KOPT-K1 (cell line): Measurements from ENCODE around the gene SERGEF.

Experiments used
- H3K27ac ChIP-seq: fragments of 200-600 bp; sonication (generic); 2 replicates; pipeline ENCODE4 v1.5.1; 2016; ENCODE audit warnings: antibody characterized with exemption, mild to moderate bottlenecking, low read depth, low read length; ENCODE audit not compliant: poor library complexity, severe bottlenecking
- H3K36me3 ChIP-seq: fragments of 200-600 bp; sonication (generic); 2 replicates; pipeline ENCODE4 v1.5.1; 2017; ENCODE audit warnings: antibody characterized with exemption, mild to moderate bottlenecking, low read length, moderate library complexity; ENCODE audit not compliant: insufficient read depth
- H3K9me3 ChIP-seq: fragments of 200-600 bp; sonication (generic); 2 replicates; pipeline ENCODE4 v1.5.1; 2017; ENCODE audit warnings: antibody characterized with exemption, low read length, mild to moderate bottlenecking; ENCODE audit not compliant: insufficient read depth, poor library complexity, severe bottlenecking

Gene SERGEF

DNA sequence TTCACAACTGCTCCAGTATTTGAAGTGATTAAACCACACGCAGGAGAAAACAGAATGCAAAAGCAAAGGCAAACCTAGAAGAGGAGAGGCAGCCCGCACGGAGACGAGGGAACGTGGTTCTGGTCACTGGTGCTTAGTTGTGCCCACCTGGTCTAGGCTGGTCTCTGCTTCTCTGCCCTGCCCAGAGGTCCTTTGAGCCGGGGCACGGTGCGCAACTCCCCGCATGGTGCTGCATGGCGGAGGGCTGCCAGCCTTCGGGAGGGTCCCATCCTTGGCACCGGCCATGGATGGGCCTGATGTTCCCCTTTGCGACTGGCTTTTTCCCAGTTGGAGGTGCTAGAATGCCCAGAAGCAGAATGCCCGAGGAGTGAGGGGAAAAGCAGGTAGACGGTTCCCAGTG lies 232.2 kb downstream of the SERGEF start:
- no peak overlapping the region for H3K27ac ChIP-seq
- no peaks in the 10 kb centered on the region for H3K36me3 ChIP-seq
- H3K9me3 ChIP-seq: no peaks in the 10 kb centered on the region

- Histone ChIP-seq H3K9me3 (no peaks in the 10 kb centered on the region), H3K36me3 (no peaks in the 10 kb centered on the region), H3K27ac (no peak overlapping the region)
Observed at GRCh38 chr11:17779861-17780594, 232.8 kb downstream of the SERGEF start.

- Histone ChIP-seq H3K9me3 (no peaks in the 10 kb centered on the region), H3K36me3 (no peaks in the 10 kb centered on the region), H3K27ac (no peak overlapping the region)
Observed at GRCh38 chr11:17778956-17779860, 233.6 kb downstream of the SERGEF start.

DNA sequence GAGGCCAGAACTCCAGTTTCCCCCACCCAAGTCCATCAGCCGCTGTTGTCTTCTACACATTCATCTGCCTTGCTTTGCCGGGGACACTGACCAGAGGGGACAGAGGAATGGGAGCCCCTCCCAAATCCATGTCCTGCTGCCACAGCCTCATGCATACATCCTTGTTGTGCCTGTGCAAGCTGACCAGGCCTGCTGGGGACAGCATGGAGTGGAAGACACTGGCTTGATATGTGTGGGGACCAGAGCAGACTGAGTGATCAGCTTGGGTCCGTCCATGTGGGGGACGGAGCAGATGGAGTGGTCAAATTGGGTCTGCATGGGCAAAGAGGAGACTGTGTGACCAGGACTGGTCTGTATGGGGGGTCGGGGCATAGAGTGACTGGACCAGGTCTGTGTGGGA lies 234.5 kb downstream of the SERGEF start:
- Histone ChIP-seq H3K36me3 (no peaks in the 10 kb centered on the region), H3K27ac (no peak overlapping the region), H3K9me3 (no peaks in the 10 kb centered on the region)

GRCh38 chr11:17777738-17778091 lies 235.1 kb downstream of the SERGEF start:
- Histone ChIP-seq H3K36me3 (no peaks in the 10 kb centered on the region), H3K27ac (no peak overlapping the region), H3K9me3 (no peaks in the 10 kb centered on the region)

- no peaks in the 10 kb centered on the region for H3K9me3 ChIP-seq
- no peak overlapping the region for H3K27ac ChIP-seq
- H3K36me3 ChIP-seq: no peaks in the 10 kb centered on the region
Observed at GRCh38 chr11:17777086-17777737, 235.6 kb downstream of the SERGEF start.

- no peaks in the 10 kb centered on the region for H3K9me3 ChIP-seq
- H3K27ac ChIP-seq: no peak overlapping the region
Observed at GRCh38 chr11:17776212-17776875, 236.5 kb downstream of the SERGEF start.

GRCh38 chr11:17775507-17776211 lies 237.2 kb downstream of the SERGEF start:
- no peaks in the 10 kb centered on the region for H3K36me3 ChIP-seq
- H3K9me3 ChIP-seq: no peaks in the 10 kb centered on the region
- no peak overlapping the region for H3K27ac ChIP-seq

More at GRCh38 chr11:17776212-17776875, 236.5 kb downstream of the SERGEF start:
- no peaks in the 10 kb centered on the region for H3K36me3 ChIP-seq

GRCh38 chr11:17775035-17775348 lies 237.9 kb downstream of the SERGEF start:
- no peak overlapping the region for H3K27ac ChIP-seq

DNA sequence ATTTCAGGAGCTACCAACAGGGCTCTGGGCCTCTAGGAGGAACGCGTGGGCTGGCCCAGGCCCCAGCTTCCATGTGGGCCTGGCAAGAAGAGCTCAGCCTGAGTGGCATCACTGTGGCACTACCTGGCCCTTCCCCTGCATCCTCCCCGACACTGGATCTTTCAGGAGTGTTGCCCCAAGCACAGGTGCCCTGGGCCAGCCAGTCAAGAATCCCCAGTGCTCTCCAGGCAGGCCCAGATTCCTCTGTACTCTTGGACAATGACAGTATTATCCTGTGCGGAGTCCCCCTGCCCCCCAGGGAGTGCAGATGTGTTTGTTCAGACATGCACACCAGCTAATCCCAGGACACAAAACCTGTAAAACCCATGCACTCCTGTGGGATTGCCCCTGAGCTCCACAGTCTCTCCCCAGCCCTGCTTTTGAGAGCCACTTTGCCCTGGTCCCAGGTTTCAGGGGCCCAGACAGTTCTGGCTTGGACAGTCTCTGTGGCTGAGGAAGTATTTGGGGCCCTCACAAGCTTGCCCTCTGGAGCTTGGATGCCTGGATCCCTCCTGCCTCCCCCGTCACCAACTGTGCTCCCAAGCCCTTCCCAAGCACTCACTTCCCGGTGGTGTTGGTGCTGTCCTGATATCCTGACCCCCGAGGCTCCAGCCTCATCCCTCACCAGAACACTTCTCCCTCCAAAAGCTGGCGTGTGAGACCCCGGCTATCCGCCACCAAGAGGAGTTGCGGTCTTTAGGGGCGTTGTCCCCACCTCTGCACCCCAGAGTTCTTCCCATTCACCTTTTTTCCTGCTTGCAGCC lies 238.4 kb downstream of the SERGEF start:
- Histone ChIP-seq H3K27ac (no peak overlapping the region), H3K36me3 (no peaks in the 10 kb centered on the region), H3K9me3 (no peaks in the 10 kb centered on the region)

More at GRCh38 chr11:17775035-17775348, 237.9 kb downstream of the SERGEF start:
- Histone ChIP-seq H3K36me3 (no peaks in the 10 kb centered on the region), H3K9me3 (no peaks in the 10 kb centered on the region)

GRCh38 chr11:17773674-17774073 lies 239.2 kb downstream of the SERGEF start:
- H3K36me3 ChIP-seq: no peaks in the 10 kb centered on the region
- H3K9me3 ChIP-seq: no peaks in the 10 kb centered on the region
- H3K27ac ChIP-seq: no peak overlapping the region

DNA sequence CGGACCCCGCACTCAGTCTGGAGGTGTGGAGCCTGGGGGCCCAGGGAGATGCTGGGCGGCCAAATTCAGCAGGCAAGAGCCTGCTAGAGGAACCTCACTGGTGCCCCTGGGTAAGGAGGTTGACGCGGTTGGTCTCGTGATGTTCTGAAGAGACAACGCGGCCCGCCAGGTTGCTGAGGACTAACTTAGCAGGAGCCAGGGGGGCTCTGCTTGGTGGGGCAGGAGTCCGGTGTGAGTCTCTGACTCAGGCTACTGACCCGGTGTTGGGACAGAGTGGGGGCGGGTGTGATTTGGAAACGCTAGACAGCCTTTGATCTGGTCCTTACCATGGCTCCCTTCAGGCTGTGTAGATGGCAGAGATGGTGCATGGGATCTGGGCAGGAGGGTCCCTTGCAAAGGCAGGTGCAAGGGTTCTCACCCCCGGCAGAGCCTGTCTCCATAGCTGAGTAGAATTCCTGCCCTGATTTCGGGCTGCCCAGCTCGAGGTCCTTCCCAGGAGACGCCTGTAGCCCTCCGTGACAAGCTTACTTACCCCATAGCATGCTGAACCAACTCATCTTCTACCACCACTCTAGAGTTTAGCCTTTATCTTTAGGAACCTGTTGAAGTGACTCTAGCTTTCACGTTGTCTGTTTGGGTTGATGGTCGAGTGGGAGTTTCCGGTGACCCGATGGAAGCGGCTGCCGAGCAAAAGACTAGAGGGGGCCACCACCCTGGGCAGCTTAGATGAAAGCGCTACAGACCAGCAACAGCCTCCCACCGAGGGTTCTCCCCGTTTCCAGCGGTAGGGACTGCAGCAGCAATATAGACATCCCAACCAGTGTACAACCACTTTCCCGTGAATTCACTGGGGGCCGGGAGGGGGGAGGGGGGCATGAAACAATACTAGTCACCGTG lies 239.9 kb downstream of the SERGEF start:
- H3K9me3 ChIP-seq: no peaks in the 10 kb centered on the region

DNA sequence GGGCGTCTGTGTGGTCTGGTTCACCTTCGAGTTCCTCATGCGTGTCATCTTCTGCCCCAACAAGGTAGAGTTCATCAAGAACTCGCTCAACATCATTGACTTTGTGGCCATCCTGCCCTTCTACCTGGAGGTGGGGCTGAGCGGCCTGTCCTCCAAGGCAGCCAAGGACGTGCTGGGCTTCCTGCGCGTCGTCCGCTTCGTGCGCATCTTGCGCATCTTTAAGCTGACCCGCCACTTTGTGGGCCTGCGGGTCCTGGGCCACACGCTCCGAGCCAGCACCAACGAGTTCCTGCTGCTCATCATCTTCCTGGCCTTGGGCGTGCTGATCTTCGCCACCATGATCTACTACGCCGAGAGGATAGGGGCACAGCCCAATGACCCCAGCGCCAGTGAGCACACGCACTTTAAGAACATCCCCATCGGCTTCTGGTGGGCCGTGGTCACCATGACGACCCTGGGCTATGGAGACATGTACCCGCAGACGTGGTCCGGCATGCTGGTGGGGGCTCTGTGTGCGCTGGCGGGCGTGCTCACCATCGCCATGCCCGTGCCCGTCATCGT lies 240.9 kb downstream of the SERGEF start:
- H3K36me3 ChIP-seq: no peaks in the 10 kb centered on the region
- H3K27ac ChIP-seq: no peak overlapping the region
- no peaks in the 10 kb centered on the region for H3K9me3 ChIP-seq

More for the DNA sequence above, 239.9 kb downstream of the SERGEF start:
- Histone ChIP-seq H3K36me3 (no peaks in the 10 kb centered on the region), H3K27ac (no peak overlapping the region)
